SK-N-SH treated with all-trans-retinoic acid at 6 μM for 48 hours (cell line): ENCODE results near the gene HDGFL2.

Experiments used
- ATAC-seq: fragments of 200-7000 bp; cut with Tn5 transposase; 3 replicates; pipeline ENCODE4 v1.9.1; 2020; ENCODE audit warnings: mild to moderate bottlenecking, moderate library complexity
- ARNTL ChIP-seq: fragments of 450-650 bp; formaldehyde crosslinking; IDR thresholded peaks from 2 replicates; pipeline ENCODE4 v1.5.0; 2020; ENCODE audit warnings: low read depth, mild to moderate bottlenecking, moderate library complexity, borderline replicate concordance
- BACH2 ChIP-seq: fragments of 250-450 bp; sonication (Bioruptor Pico); IDR thresholded peaks from 2 replicates; pipeline ENCODE4 v1.9.0; 2021; ENCODE audit warnings: mild to moderate bottlenecking, borderline replicate concordance
- CSDC2 ChIP-seq: fragments of 250-450 bp; sonication (Bioruptor Pico); IDR thresholded peaks from 2 replicates; pipeline ENCODE4 v1.5.0; 2020; ENCODE audit warnings: mild to moderate bottlenecking, moderate library complexity
- ESRRG ChIP-seq: fragments of 250-450 bp; sonication (Bioruptor Pico); IDR thresholded peaks from 2 replicates; pipeline ENCODE4 v1.6.1; 2021; ENCODE audit warnings: mild to moderate bottlenecking
- GLIS3 ChIP-seq: fragments of 250-450 bp; sonication (Bioruptor Pico); IDR thresholded peaks from 2 replicates; pipeline ENCODE4 v1.5.0; 2020; ENCODE audit warnings: mild to moderate bottlenecking, moderate library complexity
- OSR1 ChIP-seq: fragments of 250-450 bp; sonication (Bioruptor Pico); IDR thresholded peaks from 2 replicates; pipeline ENCODE4 v1.8.0; 2022; ENCODE audit warnings: moderate library complexity, mild to moderate bottlenecking, inconsistent platforms
- PATZ1 ChIP-seq: fragments of 250-450 bp; sonication (Bioruptor Pico); IDR thresholded peaks from 2 replicates; pipeline ENCODE4 v1.8.0; 2020; ENCODE audit warnings: mild to moderate bottlenecking, moderate library complexity, borderline replicate concordance
- PPARA ChIP-seq: fragments of 250-450 bp; sonication (Bioruptor Pico); IDR thresholded peaks from 2 replicates; pipeline ENCODE4 v1.5.0; 2020; ENCODE audit warnings: mild to moderate bottlenecking, borderline replicate concordance
- RARB ChIP-seq: fragments of 250-450 bp; sonication (Bioruptor Pico); IDR thresholded peaks from 2 replicates; pipeline ENCODE4 v1.8.0; 2021; ENCODE audit warnings: mild to moderate bottlenecking, moderate library complexity
- SNAI2 ChIP-seq: fragments of 250-450 bp; sonication (Bioruptor Pico); IDR thresholded peaks from 2 replicates; pipeline ENCODE4 v1.5.0; 2020; ENCODE audit warnings: mild to moderate bottlenecking, moderate library complexity
- TCF4 ChIP-seq: fragments of 250-450 bp; sonication (Bioruptor Pico); IDR thresholded peaks from 2 replicates; pipeline ENCODE4 v1.8.0; 2021; ENCODE audit warnings: mild to moderate bottlenecking, moderate library complexity, borderline replicate concordance
- TOX ChIP-seq: fragments of 250-450 bp; sonication (Bioruptor Pico); IDR thresholded peaks from 2 replicates; pipeline ENCODE4 v1.8.0; 2021; ENCODE audit warnings: mild to moderate bottlenecking, moderate library complexity, borderline replicate concordance
- ZC3H10 ChIP-seq: fragments of 250-450 bp; sonication (Bioruptor Pico); IDR thresholded peaks from 2 replicates; pipeline ENCODE4 v1.5.1; 2021; ENCODE audit warnings: mild to moderate bottlenecking, moderate library complexity
- ZFP3 ChIP-seq: fragments of 250-450 bp; sonication (Bioruptor Pico); IDR thresholded peaks from 2 replicates; pipeline ENCODE4 v1.5.0; 2020; ENCODE audit warnings: mild to moderate bottlenecking, moderate library complexity
- ZFP30 ChIP-seq: fragments of 450-650 bp; formaldehyde crosslinking; IDR thresholded peaks from 2 replicates; pipeline ENCODE4 v1.5.0; 2022; ENCODE audit warnings: mild to moderate bottlenecking, moderate library complexity
- ZNF70 ChIP-seq: fragments of 450-650 bp; formaldehyde crosslinking; IDR thresholded peaks from 2 replicates; pipeline ENCODE4 v1.5.0; 2020; ENCODE audit warnings: mild to moderate bottlenecking, moderate library complexity
- ZNF8 ChIP-seq: fragments of 450-650 bp; formaldehyde crosslinking; IDR thresholded peaks from 2 replicates; pipeline ENCODE4 v1.5.0; 2020; ENCODE audit warnings: mild to moderate bottlenecking, moderate library complexity
- TF ChIP-seq, protein P1 (sequence below): fragments of 250-450 bp; sonication (Bioruptor Pico); IDR thresholded peaks from 2 replicates; pipeline ENCODE4 v1.8.0; 2021; ENCODE audit warnings: low read depth, mild to moderate bottlenecking, moderate library complexity, borderline replicate concordance
- TF ChIP-seq, protein P2 (sequence below): fragments of 250-450 bp; sonication (Bioruptor Pico); IDR thresholded peaks from 2 replicates; pipeline ENCODE4 v1.5.1; 2021; ENCODE audit warnings: mild to moderate bottlenecking, moderate library complexity
- TF ChIP-seq, protein P3 (sequence below): fragments of 250-450 bp; sonication (Bioruptor Pico); IDR thresholded peaks from 2 replicates; pipeline ENCODE4 v1.5.0; 2020; ENCODE audit warnings: mild to moderate bottlenecking, moderate library complexity

The HDGFL2 gene

DNA sequence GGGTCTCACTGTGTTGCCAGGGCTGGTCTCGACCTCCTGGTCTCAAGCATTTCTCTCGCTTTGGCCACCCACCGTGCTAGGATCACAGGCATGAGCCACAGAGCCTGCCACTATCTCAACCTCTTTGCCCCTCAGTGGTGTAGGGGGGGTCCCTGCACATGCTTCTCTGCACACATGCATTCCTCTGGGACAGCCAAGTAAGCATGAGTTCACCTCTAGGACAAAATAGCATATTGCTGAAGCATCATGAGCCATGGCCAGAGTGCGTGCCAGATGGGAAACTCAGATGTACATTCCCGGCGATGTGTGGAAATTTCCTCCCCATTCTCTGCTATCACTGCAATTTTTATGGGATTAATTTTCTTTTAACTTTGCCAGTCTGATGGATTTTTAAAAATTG is 46.6 kb upstream of the HDGFL2 start:
- TF ChIP-seq ARNTL (CRISPR knock-in tag) = no peak
- TF ChIP-seq SNAI2 (CRISPR knock-in tag) = no peak
- no peak for TF ChIP-seq TOX (CRISPR knock-in tag)
- no peak for TF ChIP-seq BACH2 (CRISPR knock-in tag)
- no peak for TF ChIP-seq ZFP30 (CRISPR knock-in tag)
- no peak for TF ChIP-seq ZNF8 (CRISPR knock-in tag)
- no peak for TF ChIP-seq OSR1
- TF ChIP-seq ESRRG (CRISPR knock-in tag) = no peak
- TF ChIP-seq GLIS3 (CRISPR knock-in tag) = no peak
- TF ChIP-seq, protein P1, sequence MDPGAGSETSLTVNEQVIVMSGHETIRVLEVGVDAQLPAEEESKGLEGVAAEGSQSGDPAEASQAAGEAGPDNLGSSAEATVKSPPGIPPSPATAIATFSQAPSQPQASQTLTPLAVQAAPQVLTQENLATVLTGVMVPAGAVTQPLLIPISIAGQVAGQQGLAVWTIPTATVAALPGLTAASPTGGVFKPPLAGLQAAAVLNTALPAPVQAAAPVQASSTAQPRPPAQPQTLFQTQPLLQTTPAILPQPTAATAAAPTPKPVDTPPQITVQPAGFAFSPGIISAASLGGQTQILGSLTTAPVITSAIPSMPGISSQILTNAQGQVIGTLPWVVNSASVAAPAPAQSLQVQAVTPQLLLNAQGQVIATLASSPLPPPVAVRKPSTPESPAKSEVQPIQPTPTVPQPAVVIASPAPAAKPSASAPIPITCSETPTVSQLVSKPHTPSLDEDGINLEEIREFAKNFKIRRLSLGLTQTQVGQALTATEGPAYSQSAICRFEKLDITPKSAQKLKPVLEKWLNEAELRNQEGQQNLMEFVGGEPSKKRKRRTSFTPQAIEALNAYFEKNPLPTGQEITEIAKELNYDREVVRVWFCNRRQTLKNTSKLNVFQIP (CRISPR knock-in tag) = no peak
- peak; percentile 44; the same call in 2 of the 3 replicates for ATAC-seq

DNA sequence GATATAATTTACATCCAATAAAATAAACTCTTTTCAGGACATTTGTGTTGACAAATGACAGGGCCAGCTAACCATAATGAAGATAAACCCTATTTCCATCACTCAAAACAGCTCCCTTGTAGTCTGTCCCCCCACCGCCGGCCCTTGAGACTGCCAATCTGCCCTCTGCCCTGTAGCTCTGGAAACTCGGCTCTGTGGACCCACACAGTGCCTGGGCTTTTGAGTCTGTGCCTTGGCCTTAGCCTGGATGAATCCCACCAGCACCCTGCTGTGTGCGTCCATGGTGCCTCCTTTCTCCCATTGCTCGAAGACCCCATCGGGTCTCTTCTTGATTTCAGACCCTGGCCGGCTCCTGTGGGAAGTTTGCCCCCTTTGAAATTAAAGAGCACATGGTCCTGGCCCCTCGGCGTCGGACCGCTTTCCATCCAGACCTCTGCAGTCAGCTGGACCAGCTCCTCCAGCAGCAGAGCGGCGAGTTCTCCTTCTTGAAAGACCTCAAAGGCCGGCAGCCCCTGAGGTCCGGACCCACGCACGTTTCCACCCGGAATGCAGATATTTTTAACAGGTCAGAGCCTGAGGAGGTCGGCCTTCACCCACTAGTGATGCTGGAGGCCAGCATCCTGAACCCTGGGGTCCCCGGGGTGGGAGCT is 43.6 kb upstream of the HDGFL2 start:
- ATAC-seq = no peak

GRCh38 chr19:4429256-4429655 is 42.8 kb upstream of the HDGFL2 start:
- TF ChIP-seq, protein P2, sequence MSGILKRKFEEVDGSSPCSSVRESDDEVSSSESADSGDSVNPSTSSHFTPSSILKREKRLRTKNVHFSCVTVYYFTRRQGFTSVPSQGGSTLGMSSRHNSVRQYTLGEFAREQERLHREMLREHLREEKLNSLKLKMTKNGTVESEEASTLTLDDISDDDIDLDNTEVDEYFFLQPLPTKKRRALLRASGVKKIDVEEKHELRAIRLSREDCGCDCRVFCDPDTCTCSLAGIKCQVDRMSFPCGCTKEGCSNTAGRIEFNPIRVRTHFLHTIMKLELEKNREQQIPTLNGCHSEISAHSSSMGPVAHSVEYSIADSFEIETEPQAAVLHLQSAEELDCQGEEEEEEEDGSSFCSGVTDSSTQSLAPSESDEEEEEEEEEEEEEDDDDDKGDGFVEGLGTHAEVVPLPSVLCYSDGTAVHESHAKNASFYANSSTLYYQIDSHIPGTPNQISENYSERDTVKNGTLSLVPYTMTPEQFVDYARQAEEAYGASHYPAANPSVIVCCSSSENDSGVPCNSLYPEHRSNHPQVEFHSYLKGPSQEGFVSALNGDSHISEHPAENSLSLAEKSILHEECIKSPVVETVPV (CRISPR knock-in tag) = no peak
- no peak for TF ChIP-seq ZNF70 (CRISPR knock-in tag)
- TF ChIP-seq, protein P3, sequence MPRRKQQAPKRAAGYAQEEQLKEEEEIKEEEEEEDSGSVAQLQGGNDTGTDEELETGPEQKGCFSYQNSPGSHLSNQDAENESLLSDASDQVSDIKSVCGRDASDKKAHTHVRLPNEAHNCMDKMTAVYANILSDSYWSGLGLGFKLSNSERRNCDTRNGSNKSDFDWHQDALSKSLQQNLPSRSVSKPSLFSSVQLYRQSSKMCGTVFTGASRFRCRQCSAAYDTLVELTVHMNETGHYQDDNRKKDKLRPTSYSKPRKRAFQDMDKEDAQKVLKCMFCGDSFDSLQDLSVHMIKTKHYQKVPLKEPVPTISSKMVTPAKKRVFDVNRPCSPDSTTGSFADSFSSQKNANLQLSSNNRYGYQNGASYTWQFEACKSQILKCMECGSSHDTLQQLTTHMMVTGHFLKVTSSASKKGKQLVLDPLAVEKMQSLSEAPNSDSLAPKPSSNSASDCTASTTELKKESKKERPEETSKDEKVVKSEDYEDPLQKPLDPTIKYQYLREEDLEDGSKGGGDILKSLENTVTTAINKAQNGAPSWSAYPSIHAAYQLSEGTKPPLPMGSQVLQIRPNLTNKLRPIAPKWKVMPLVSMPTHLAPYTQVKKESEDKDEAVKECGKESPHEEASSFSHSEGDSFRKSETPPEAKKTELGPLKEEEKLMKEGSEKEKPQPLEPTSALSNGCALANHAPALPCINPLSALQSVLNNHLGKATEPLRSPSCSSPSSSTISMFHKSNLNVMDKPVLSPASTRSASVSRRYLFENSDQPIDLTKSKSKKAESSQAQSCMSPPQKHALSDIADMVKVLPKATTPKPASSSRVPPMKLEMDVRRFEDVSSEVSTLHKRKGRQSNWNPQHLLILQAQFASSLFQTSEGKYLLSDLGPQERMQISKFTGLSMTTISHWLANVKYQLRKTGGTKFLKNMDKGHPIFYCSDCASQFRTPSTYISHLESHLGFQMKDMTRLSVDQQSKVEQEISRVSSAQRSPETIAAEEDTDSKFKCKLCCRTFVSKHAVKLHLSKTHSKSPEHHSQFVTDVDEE (CRISPR knock-in tag) = no peak
- no peak for TF ChIP-seq GLIS3 (CRISPR knock-in tag)
- no peak for TF ChIP-seq ESRRG (CRISPR knock-in tag)
- TF ChIP-seq PPARA (CRISPR knock-in tag) = no peak
- no peak for TF ChIP-seq ARNTL (CRISPR knock-in tag)
- TF ChIP-seq BACH2 (CRISPR knock-in tag) = no peak
- TF ChIP-seq ZC3H10 (CRISPR knock-in tag) = no peak
- TF ChIP-seq ZFP3 (CRISPR knock-in tag) = no peak
- ATAC-seq = no peak

More for the DNA sequence above, 43.6 kb upstream of the HDGFL2 start:
- TF ChIP-seq, protein P2 (CRISPR knock-in tag) = no peak
- TF ChIP-seq ZFP3 (CRISPR knock-in tag) = no peak
- no peak for TF ChIP-seq TCF4 (CRISPR knock-in tag)
- no peak for TF ChIP-seq PPARA (CRISPR knock-in tag)

GRCh38 chr19:4429771-4430171 is 42.3 kb upstream of the HDGFL2 start:
- no peak for ATAC-seq
- TF ChIP-seq ZC3H10 (CRISPR knock-in tag) (no peak), GLIS3 (CRISPR knock-in tag) (no peak), PATZ1 (no peak), ZNF8 (CRISPR knock-in tag) (no peak), ZNF70 (CRISPR knock-in tag) (no peak), ARNTL (CRISPR knock-in tag) (no peak), PPARA (CRISPR knock-in tag) (no peak), CSDC2 (CRISPR knock-in tag) (no peak), ZFP30 (CRISPR knock-in tag) (no peak), RARB (CRISPR knock-in tag) (no peak), BACH2 (CRISPR knock-in tag) (no peak)
- TF ChIP-seq, protein P2 (CRISPR knock-in tag) = no peak
- TF ChIP-seq, protein P3 (CRISPR knock-in tag) = no peak
